Fibroblast of pulmonary artery (primary cell): ENCODE data around the gene ERVW-1.
A peak's percentile ranks its signal among the peaks of the same experiment; 100 is the strongest.

Source experiments
- DNase-seq: peaks from one replicate; pipeline ENCODE4 v3.0.0-alpha.2; 2010; ENCODE audit warnings: low read depth
- H3K4me3 ChIP-seq: replicated peaks from 2 replicates; pipeline ENCODE4 v1.5.1; 2011; ENCODE audit warnings: low read depth, mild to moderate bottlenecking, control low read depth, low read length, moderate library complexity
- TF ChIP-seq, protein P1 (sequence below): IDR thresholded peaks from 2 replicates; pipeline ENCODE4 v1.5.1; 2011; ENCODE audit warnings: mild to moderate bottlenecking, control low read depth, low read length, inconsistent platforms; ENCODE audit errors: missing control alignments

Gene ERVW-1

DNA sequence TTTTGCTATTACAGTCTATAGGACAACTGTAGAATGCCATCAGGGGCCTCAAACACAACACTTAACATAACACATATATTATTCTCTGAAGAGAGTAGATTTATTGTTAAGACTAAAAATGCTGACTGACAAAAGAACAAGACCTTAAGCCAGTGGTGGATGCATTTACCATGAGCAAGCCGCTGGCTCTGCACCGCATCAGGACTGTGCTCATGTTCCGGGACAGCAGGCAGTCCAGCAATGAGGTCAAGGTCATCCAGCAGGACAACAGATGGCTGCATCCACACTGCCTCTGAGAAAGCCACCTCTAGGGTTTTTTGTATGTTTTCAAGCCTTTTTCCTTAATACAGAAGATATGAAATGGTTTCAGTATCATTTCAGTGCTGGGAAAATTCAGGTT, 26.8 kb upstream of the ERVW-1 start:
- DNase-seq = no peak
- TF ChIP-seq, protein P1, sequence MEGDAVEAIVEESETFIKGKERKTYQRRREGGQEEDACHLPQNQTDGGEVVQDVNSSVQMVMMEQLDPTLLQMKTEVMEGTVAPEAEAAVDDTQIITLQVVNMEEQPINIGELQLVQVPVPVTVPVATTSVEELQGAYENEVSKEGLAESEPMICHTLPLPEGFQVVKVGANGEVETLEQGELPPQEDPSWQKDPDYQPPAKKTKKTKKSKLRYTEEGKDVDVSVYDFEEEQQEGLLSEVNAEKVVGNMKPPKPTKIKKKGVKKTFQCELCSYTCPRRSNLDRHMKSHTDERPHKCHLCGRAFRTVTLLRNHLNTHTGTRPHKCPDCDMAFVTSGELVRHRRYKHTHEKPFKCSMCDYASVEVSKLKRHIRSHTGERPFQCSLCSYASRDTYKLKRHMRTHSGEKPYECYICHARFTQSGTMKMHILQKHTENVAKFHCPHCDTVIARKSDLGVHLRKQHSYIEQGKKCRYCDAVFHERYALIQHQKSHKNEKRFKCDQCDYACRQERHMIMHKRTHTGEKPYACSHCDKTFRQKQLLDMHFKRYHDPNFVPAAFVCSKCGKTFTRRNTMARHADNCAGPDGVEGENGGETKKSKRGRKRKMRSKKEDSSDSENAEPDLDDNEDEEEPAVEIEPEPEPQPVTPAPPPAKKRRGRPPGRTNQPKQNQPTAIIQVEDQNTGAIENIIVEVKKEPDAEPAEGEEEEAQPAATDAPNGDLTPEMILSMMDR = no peak
- H3K4me3 ChIP-seq = no peak overlapping the region

DNA sequence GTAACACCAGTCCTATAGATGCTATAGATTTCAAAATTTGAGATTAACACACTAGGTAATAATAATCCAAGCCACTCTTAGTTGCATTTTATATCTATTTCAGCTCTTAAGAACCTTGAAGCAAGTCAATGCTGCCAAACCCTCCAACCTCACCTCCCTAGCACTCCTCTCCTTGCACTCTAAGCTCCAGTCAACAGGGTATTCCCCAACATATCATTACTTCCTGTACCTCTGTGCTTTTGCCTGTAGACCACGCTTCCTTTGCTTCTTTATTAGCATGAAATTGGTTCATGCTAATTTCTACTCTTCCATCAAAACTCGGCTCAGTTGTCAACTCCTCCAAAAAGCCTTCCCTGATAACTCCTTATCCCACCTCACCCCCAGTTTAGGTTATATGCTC, 26.0 kb upstream of the ERVW-1 start:
- no peak overlapping the region for H3K4me3 ChIP-seq
- no peak for DNase-seq
- TF ChIP-seq, protein P1 = no peak

DNA sequence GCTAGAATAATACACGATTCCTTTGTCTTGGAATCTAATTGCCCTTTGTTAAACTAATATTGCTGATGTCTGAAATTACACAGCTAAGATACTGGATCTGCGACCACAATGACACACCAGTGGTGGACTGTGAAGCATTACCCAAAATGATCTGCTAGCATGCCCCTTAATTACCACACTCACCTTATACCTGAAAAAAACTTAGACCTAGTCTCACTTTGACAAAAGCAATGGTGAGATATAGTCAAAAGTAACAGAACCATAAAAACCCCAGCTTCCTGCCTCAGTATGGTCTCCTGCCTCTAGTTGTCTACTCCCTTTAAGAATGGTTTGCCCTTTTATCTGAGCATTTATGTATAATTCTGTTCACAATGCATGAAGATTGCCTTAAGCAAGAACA, 20.8 kb upstream of the ERVW-1 start:
- TF ChIP-seq, protein P1 = no peak

DNA sequence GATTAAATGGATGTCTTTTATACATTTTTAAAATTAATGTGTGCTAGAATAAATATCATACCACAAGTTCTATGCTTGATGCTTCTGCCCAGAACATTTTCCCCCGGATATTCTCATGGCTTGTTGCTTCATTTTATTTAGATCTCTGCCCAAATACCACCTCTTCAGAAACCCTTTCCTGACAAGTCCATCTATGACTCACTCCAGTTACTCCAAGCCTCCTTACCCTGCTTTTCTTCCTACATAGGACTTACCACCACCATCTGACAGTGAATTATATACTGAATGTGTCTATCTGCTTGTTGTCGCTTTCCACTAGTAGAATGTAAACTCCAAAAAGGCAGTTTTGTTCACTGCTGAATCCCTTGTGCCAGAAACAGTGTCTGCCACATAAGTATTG, 19.1 kb upstream of the ERVW-1 start:
- TF ChIP-seq, protein P1 = no peak
- peak; percentile 36 for DNase-seq
- H3K4me3 ChIP-seq = no peak overlapping the region

More for the DNA sequence above, 20.8 kb upstream of the ERVW-1 start:
- no peak overlapping the region for H3K4me3 ChIP-seq
- DNase-seq = no peak

DNA sequence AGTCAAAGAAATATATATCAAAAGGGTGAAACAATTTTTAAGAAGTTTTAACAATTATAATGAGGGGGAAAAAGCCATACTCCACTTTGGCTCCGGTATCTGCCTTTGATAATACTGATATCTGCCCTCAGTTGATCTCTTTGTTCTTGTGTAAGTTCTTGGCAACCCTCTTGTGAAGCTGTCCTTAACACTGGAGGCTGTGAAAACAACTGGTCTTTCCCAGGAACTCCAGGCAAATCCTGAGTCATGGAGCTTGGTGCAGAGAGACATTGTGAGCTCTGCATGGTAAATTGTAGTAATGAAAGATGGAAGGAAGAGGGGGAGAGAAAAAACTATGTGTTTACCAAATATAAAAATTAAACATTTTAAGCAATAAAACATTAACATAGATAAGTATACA, 11.9 kb upstream of the ERVW-1 start:
- DNase-seq = peak; percentile 47
- TF ChIP-seq, protein P1 = no peak
- H3K4me3 ChIP-seq = no peak overlapping the region

DNA sequence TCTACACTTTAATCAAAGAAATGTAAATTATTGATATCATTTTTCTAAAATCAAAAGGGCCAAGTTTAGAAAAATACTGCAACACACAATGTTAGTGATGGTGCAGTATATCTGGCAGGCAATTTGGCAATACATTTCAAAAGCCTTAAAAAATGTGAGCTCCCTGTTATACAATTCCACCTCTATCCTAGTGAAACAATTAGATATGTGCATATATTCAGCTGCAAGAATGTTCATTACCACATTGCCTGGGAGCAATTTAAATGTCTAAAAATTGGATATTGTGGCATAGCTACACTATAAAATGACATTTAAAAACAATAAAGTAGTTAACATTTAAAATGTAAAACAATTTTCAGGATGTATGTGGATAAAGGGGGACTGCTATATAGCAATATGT, 10.1 kb upstream of the ERVW-1 start:
- no peak overlapping the region for H3K4me3 ChIP-seq
- DNase-seq = no peak
- TF ChIP-seq, protein P1 = no peak

DNA sequence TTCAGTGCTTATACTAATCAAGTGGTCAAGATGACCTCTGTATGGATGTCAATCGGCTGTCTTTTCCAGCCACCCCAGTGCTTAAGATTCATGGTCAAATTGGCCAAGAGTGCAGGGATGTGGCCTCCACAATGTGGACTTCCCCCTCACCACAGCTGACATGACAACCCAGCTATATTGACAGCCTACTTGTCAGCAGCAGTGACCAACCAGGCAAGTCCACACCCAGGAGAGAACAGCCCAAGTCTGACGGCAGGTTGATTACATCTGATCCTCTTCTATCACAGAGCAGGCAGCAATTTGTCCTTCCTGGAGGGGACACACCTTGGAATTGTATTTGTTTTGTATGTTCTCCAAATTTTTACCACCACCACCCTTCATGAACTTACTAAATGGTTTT, 8.2 kb upstream of the ERVW-1 start:
- DNase-seq = no peak

More for the DNA sequence above, 8.2 kb upstream of the ERVW-1 start:
- TF ChIP-seq, protein P1 = no peak
- H3K4me3 ChIP-seq = no peak overlapping the region
